Panc1 (cell line): ENCODE results near the gene RIBC1.

Experiments used
- POLR2AphosphoS5 ChIP-seq: IDR thresholded peaks from 2 replicates; pipeline ENCODE4 v1.6.1; 2012; ENCODE audit warnings: mild to moderate bottlenecking, low read depth, low read length, moderate library complexity
- SIN3A ChIP-seq: IDR thresholded peaks from 2 replicates; pipeline ENCODE4 v1.6.1; 2012; ENCODE audit warnings: low read depth, mild to moderate bottlenecking, low read length, moderate library complexity, borderline replicate concordance; ENCODE audit not compliant: insufficient read depth
- TCF7L2 ChIP-seq: IDR thresholded peaks from 2 replicates; pipeline ENCODE4 v1.6.1; 2011; ENCODE audit warnings: mild to moderate bottlenecking, low read depth, low read length, inconsistent platforms
- TF ChIP-seq, protein P1 (sequence below): fragments of 450-650 bp; IDR thresholded peaks from 2 replicates; pipeline ENCODE4 v1.5.1; 2017; ENCODE audit warnings: mild to moderate bottlenecking
- TF ChIP-seq, protein P2 (sequence below), 2 experiments: IDR thresholded peaks; 2 replicates each; pipeline ENCODE4 v1.6.1; 2011 to 2012; ENCODE audit warnings: low read depth in 2 of 2, control low read depth in 1 of 2, low read length in 1 of 2, mild to moderate bottlenecking in 1 of 2, moderate library complexity in 1 of 2; ENCODE audit not compliant: insufficient read depth in 1 of 2

DNA sequence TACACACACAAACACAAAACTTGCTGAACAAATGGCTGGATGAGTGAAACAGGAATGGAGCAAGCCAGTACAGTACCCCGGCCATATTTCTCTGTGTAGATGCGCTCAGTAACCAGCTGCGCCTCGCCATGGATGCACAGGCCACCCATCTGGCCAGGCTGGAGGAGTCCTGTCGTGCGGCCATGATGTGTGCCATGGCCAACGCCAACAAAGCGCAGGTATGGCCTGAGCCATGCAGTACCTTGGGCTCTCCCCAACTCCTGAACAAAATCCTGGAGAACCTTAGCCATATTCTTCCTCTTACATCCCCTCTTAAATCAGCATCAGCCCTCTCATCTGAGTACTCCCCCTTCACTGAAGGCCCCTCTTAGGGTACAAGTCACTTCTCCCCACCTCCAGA lies 7.1 kb downstream of the RIBC1 start:
- TF ChIP-seq, protein P1, sequence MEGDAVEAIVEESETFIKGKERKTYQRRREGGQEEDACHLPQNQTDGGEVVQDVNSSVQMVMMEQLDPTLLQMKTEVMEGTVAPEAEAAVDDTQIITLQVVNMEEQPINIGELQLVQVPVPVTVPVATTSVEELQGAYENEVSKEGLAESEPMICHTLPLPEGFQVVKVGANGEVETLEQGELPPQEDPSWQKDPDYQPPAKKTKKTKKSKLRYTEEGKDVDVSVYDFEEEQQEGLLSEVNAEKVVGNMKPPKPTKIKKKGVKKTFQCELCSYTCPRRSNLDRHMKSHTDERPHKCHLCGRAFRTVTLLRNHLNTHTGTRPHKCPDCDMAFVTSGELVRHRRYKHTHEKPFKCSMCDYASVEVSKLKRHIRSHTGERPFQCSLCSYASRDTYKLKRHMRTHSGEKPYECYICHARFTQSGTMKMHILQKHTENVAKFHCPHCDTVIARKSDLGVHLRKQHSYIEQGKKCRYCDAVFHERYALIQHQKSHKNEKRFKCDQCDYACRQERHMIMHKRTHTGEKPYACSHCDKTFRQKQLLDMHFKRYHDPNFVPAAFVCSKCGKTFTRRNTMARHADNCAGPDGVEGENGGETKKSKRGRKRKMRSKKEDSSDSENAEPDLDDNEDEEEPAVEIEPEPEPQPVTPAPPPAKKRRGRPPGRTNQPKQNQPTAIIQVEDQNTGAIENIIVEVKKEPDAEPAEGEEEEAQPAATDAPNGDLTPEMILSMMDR: no peak
- TF ChIP-seq, protein P2, sequence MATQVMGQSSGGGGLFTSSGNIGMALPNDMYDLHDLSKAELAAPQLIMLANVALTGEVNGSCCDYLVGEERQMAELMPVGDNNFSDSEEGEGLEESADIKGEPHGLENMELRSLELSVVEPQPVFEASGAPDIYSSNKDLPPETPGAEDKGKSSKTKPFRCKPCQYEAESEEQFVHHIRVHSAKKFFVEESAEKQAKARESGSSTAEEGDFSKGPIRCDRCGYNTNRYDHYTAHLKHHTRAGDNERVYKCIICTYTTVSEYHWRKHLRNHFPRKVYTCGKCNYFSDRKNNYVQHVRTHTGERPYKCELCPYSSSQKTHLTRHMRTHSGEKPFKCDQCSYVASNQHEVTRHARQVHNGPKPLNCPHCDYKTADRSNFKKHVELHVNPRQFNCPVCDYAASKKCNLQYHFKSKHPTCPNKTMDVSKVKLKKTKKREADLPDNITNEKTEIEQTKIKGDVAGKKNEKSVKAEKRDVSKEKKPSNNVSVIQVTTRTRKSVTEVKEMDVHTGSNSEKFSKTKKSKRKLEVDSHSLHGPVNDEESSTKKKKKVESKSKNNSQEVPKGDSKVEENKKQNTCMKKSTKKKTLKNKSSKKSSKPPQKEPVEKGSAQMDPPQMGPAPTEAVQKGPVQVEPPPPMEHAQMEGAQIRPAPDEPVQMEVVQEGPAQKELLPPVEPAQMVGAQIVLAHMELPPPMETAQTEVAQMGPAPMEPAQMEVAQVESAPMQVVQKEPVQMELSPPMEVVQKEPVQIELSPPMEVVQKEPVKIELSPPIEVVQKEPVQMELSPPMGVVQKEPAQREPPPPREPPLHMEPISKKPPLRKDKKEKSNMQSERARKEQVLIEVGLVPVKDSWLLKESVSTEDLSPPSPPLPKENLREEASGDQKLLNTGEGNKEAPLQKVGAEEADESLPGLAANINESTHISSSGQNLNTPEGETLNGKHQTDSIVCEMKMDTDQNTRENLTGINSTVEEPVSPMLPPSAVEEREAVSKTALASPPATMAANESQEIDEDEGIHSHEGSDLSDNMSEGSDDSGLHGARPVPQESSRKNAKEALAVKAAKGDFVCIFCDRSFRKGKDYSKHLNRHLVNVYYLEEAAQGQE (IDR thresholded peaks at IDR 0.05; ENCODE audit: insufficient read depth in 1 of 2, low read depth in 2 of 2, low read length in 1 of 2): no peak
- TF ChIP-seq SIN3A (no peak), POLR2AphosphoS5 (no peak), TCF7L2 (no peak)
